Smooth muscle cell (in vitro differentiated cells): Measurements from ENCODE around the gene CSTF2T. TPM values are rescaled to one million over a fixed set of nuclear protein-coding genes. Genes with fewer than 3 reads are reported as not detected.

Source experiments
- DNase-seq: peaks from one replicate; lab custom pipeline; 2025; ENCODE audit not compliant: unreplicated experiment; lab: John Stamatoyannopoulos, UW
- H2AFZ ChIP-seq: fragments of 200-600 bp; sonication (generic); 2 replicates; pipeline ENCODE4 v1.6.0; 2016; ENCODE audit warnings: antibody characterized with exemption, low read depth, mild to moderate bottlenecking
- H3F3A ChIP-seq: fragments of 200-600 bp; sonication (generic); 2 replicates; pipeline ENCODE4 v1.6.0; 2017; ENCODE audit warnings: antibody characterized with exemption, low read depth
- H3K27ac ChIP-seq: fragments of 200-600 bp; sonication (generic); 2 replicates; pipeline ENCODE4 v1.5.1; 2016; ENCODE audit warnings: low read depth, mild to moderate bottlenecking
- H3K27me3 ChIP-seq: fragments of 200-600 bp; sonication (generic); 2 replicates; pipeline ENCODE4 v1.6.1; 2016; ENCODE audit warnings: low read depth, mild to moderate bottlenecking
- H3K36me3 ChIP-seq: fragments of 200-600 bp; sonication (generic); 2 replicates; pipeline ENCODE4 v1.5.1; 2016; ENCODE audit warnings: low read depth
- H3K4me1 ChIP-seq: fragments of 200-600 bp; sonication (generic); 2 replicates; pipeline ENCODE4 v1.5.1; 2016; ENCODE audit warnings: low read depth
- H3K4me2 ChIP-seq: fragments of 200-600 bp; sonication (generic); 2 replicates; pipeline ENCODE4 v1.6.0; 2016; ENCODE audit warnings: mild to moderate bottlenecking
- H3K4me3 ChIP-seq: fragments of 200-600 bp; sonication (generic); 2 replicates; pipeline ENCODE4 v1.5.1; 2016; ENCODE audit warnings: mild to moderate bottlenecking
- H3K79me2 ChIP-seq: fragments of 200-600 bp; sonication (generic); 2 replicates; pipeline ENCODE4 v1.6.0; 2016; ENCODE audit warnings: low read depth, mild to moderate bottlenecking
- H3K9ac ChIP-seq: fragments of 200-600 bp; sonication (generic); 2 replicates; pipeline ENCODE4 v1.6.0; 2016; ENCODE audit warnings: low read depth
- H3K9me3 ChIP-seq: fragments of 200-600 bp; sonication (generic); replicated peaks from 2 replicates; pipeline ENCODE4 v1.5.1; 2016; ENCODE audit warnings: low read depth
- H4K20me1 ChIP-seq: fragments of 200-600 bp; sonication (generic); 2 replicates; pipeline ENCODE4 v1.6.0; 2016; ENCODE audit warnings: low read depth
- CTCF ChIP-seq: fragments of 200-600 bp; sonication (generic); IDR thresholded peaks from 2 replicates; pipeline ENCODE4 v1.5.1; 2017; ENCODE audit warnings: borderline replicate concordance, mild to moderate bottlenecking, antibody characterized with exemption; ENCODE audit not compliant: insufficient read depth, poor library complexity, severe bottlenecking
- WGBS: methylation state at CpG from one replicate; pipeline ENCODE4 v1.1.7; 2016; ENCODE audit warnings: low lambda C conversion rate; 5-methylcytosine and 5-hydroxymethylcytosine counted together
- polyA plus RNA-seq: library from polyadenylated mRNA; unstranded; fragments of >200 nt; fragmentation: Nextera tagmentation; extraction: Ambion mirVana; gene quantifications from 2 replicates; pipeline ENCODE4 v1.2.1, GENCODE V29; 2016
- total RNA-seq: library from RNA; depleted of rRNA; stranded (reverse); fragments of >200 nt; gene quantifications from 2 replicates; pipeline ENCODE4 v1.2.3, GENCODE V29; 2014

CSTF2T gene
- total and polyA plus RNA-seq, 2 experiments from 2014 or later, result 8.3 to 18.5 TPM

- Histone ChIP-seq H3K9me3 (no peaks in the 10 kb centered on the region), H3K4me2 (peak overlapping the region; percentile 84), H2AFZ (peak overlapping the region; percentile 94), H3K9ac (peak overlapping the region; percentile 99), H3K27ac (peak overlapping the region; percentile 98), H4K20me1 (peaks cover 19% of the 10 kb centered on the region), H3K4me3 (peak overlapping the region; percentile 88), H3F3A (peaks cover 10% of the 10 kb centered on the region), H3K36me3 (no peaks in the 10 kb centered on the region), H3K4me1 (peaks cover 48% of the 10 kb centered on the region), H3K27me3 (no peaks in the 10 kb centered on the region), H3K79me2 (peaks cover 28% of the 10 kb centered on the region)
- WGBS, result 2% methylated on average over 14 of the region's 14 CpGs
- no peak for TF ChIP-seq CTCF
- no peak for DNase-seq
Observed at GRCh38 chr10:51699145-51699474, 285 bp downstream of the CSTF2T start.

GRCh38 chr10:51698473-51699063, 827 bp downstream of the CSTF2T start:
- DNase-seq, result no peak
- Histone ChIP-seq H3K4me3 (peak overlapping the region; percentile 88), H3K9ac (peak overlapping the region; percentile 99), H3K79me2 (peaks cover 28% of the 10 kb centered on the region), H3K4me2 (peak overlapping the region; percentile 84), H3K27ac (peak overlapping the region; percentile 98), H3K9me3 (no peaks in the 10 kb centered on the region), H3K4me1 (peaks cover 53% of the 10 kb centered on the region), H4K20me1 (peaks cover 21% of the 10 kb centered on the region), H3K27me3 (no peaks in the 10 kb centered on the region), H2AFZ (peak overlapping the region; percentile 94), H3F3A (peaks cover 10% of the 10 kb centered on the region), H3K36me3 (no peaks in the 10 kb centered on the region)
- 92% methylated on average over 8 of the region's 8 CpGs for WGBS
- TF ChIP-seq CTCF, result no peak

- Histone ChIP-seq H3K9me3 (no peaks in the 10 kb centered on the region), H2AFZ (no peak overlapping the region), H3K27me3 (no peaks in the 10 kb centered on the region), H3K9ac (no peak overlapping the region), H3K4me1 (peaks cover 53% of the 10 kb centered on the region), H3K4me2 (peak overlapping the region; percentile 84), H3K79me2 (peaks cover 28% of the 10 kb centered on the region), H3K4me3 (no peak overlapping the region), H3F3A (peaks cover 10% of the 10 kb centered on the region), H3K36me3 (no peaks in the 10 kb centered on the region), H4K20me1 (peaks cover 21% of the 10 kb centered on the region), H3K27ac (peak overlapping the region; percentile 15)
- TF ChIP-seq CTCF, result no peak
- DNase-seq, result no peak
- WGBS, result 91% methylated on average over 1 of the region's 1 CpG
Observed at GRCh38 chr10:51696251-51696650, 3.1 kb downstream of the CSTF2T start.
